Measurements from ENCODE around the gene FAM135A. TPM values are rescaled to one million over a fixed set of nuclear protein-coding genes. Genes with fewer than 3 reads are reported as not detected.

Gene FAM135A
- total and polyA plus RNA-seq, 2 of the 13 experiments (the other 11 are each of a cell fraction or from before 2014, with no cell fraction given) = 26.9 to 31.5 TPM

GRCh38 chr6:70398783-70399728 lies 14.3 kb upstream of the FAM135A start (continued):
- TF ChIP-seq KAT7 (CRISPR knock-in tag; IDR thresholded peaks at IDR 0.05; ENCODE audit: borderline replicate concordance) (no peak), NR2F1 (CRISPR knock-in tag; IDR thresholded peaks at IDR 0.05) (no peak), REXO4 (CRISPR knock-in tag; IDR thresholded peaks at IDR 0.05; ENCODE audit: borderline replicate concordance) (no peak), PHB2 (IDR thresholded peaks at IDR 0.05; ENCODE audit: partially characterized antibody) (no peak), GTF3A (CRISPR knock-in tag; conservative IDR thresholded peaks at IDR 0.05) (no peak), ZNF256 (CRISPR knock-in tag; conservative IDR thresholded peaks at IDR 0.05) (no peak), ZNF333 (CRISPR knock-in tag; IDR thresholded peaks at IDR 0.05; ENCODE audit: borderline replicate concordance) (no peak), RXRA (CRISPR knock-in tag; IDR thresholded peaks at IDR 0.05) (no peak; the same call in 1 of the 2 replicates), PLSCR1 (CRISPR knock-in tag; IDR thresholded peaks at IDR 0.05; ENCODE audit: borderline replicate concordance) (no peak), SMAD9 (CRISPR knock-in tag; IDR thresholded peaks at IDR 0.05) (no peak), YEATS4 (CRISPR knock-in tag; IDR thresholded peaks at IDR 0.05; ENCODE audit: borderline replicate concordance) (no peak), ZNF329 (CRISPR knock-in tag; IDR thresholded peaks at IDR 0.05; ENCODE audit: low read depth) (no peak), SATB2 (CRISPR knock-in tag; IDR thresholded peaks at IDR 0.05) (no peak), ZNF75D (CRISPR knock-in tag; IDR thresholded peaks at IDR 0.05; ENCODE audit: borderline replicate concordance) (no peak), ZNF614 (CRISPR knock-in tag; IDR thresholded peaks at IDR 0.05; ENCODE audit: borderline replicate concordance) (no peak), ZNF263 (CRISPR knock-in tag; IDR thresholded peaks at IDR 0.05) (no peak), ZNF432 (CRISPR knock-in tag; IDR thresholded peaks at IDR 0.05; ENCODE audit: borderline replicate concordance) (no peak), RAD51 (IDR thresholded peaks at IDR 0.05; ENCODE audit: borderline replicate concordance) (no peak), ZNF761 (CRISPR knock-in tag; conservative IDR thresholded peaks at IDR 0.05) (no peak), RERE (CRISPR knock-in tag; IDR thresholded peaks at IDR 0.05; ENCODE audit: low read depth) (0 out of 2 replicates have a peak, but pooled peaks have one; percentile 16), ATF5 (CRISPR knock-in tag; IDR thresholded peaks at IDR 0.05; ENCODE audit: low read depth) (no peak), WIZ (CRISPR knock-in tag; IDR thresholded peaks at IDR 0.05) (no peak)
